Mononuclear cell (primary cell): ENCODE measurements around the gene PSMD2. TPM values are rescaled to one million over a fixed set of nuclear protein-coding genes. Genes with fewer than 3 reads are reported as not detected.

Experiments
- H3K27me3 ChIP-seq: 2 replicates; pipeline ENCODE4 v1.6.0; 2011; ENCODE audit warnings: low read length, control low read depth; ENCODE audit not compliant: insufficient read depth
- H3K4me1 ChIP-seq: 2 replicates; pipeline ENCODE4 v1.5.1; 2011; ENCODE audit warnings: mild to moderate bottlenecking, low read length, control low read depth; ENCODE audit not compliant: insufficient read depth
- H3K4me3 ChIP-seq: 2 replicates; pipeline ENCODE4 v1.5.1; 2011; ENCODE audit warnings: mild to moderate bottlenecking, low read length, moderate library complexity
- H3K9me3 ChIP-seq: 2 replicates; pipeline ENCODE4 v1.5.1; 2011; ENCODE audit warnings: low read depth, mild to moderate bottlenecking, control low read depth, low read length
- total RNA-seq: library from RNA; depleted of rRNA; stranded (reverse); fragments of >200 nt; gene quantifications from one replicate; pipeline ENCODE4 v1.2.3, GENCODE V29; 2012

PSMD2 gene
- total RNA-seq, 1 donor = 119 TPM

DNA sequence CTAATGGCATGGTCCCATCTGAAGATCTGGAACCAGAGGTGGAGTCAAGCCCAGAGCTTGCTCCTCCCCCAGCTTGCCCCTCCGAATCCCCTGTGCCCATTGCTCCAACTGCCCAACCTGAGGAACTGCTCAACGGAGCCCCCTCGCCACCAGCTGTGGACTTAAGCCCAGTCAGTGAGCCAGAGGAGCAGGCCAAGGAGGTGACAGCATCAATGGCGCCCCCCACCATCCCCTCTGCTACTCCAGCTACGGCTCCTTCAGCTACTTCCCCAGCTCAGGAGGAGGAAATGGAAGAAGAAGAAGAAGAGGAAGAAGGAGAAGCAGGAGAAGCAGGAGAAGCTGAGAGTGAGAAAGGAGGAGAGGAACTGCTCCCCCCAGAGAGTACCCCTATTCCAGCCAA lies 22.6 kb downstream of the PSMD2 start:
- peaks cover 60% of the 10 kb centered on the region for H3K4me1 ChIP-seq
- H3K4me3 ChIP-seq = no peak overlapping the region
- no peaks in the 10 kb centered on the region for H3K27me3 ChIP-seq
- no peaks in the 10 kb centered on the region for H3K9me3 ChIP-seq

- no peaks in the 10 kb centered on the region for H3K9me3 ChIP-seq
- H3K4me1 ChIP-seq = peaks cover 50% of the 10 kb centered on the region
Measured at GRCh38 chr3:184322731-184323487, 23.9 kb downstream of the PSMD2 start.

DNA sequence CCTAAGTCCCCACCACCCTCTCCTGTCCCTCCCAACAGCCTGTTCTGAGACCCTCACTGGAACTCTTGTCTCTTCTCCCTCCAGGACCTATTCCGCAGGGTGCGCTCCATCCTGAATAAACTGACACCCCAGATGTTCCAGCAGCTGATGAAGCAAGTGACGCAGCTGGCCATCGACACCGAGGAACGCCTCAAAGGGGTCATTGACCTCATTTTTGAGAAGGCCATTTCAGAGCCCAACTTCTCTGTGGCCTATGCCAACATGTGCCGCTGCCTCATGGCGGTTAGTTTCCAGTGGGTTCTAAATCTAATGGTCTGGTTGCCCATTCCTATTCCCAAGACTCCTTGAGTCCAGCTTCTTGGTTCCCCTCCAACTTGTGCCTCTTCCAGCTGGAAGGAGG lies 24.7 kb downstream of the PSMD2 start:
- H3K9me3 ChIP-seq = no peaks in the 10 kb centered on the region
- no peak overlapping the region for H3K4me3 ChIP-seq
- peaks cover 46% of the 10 kb centered on the region for H3K4me1 ChIP-seq
- H3K27me3 ChIP-seq = no peaks in the 10 kb centered on the region

More at GRCh38 chr3:184322731-184323487, 23.9 kb downstream of the PSMD2 start:
- Histone ChIP-seq H3K27me3 (no peaks in the 10 kb centered on the region), H3K4me3 (no peak overlapping the region)

DNA sequence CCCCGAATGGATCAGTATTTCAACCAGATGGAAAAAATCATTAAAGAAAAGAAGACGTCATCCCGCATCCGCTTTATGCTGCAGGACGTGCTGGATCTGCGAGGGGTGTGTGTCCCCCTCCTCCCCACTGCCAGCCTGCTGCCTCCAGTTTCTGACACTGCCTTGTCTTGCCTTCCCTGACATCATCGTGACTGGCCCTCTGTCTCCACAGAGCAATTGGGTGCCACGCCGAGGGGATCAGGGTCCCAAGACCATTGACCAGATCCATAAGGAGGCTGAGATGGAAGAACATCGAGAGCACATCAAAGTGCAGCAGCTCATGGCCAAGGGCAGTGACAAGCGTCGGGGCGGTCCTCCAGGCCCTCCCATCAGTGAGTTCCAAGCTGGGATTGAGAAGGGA lies 26.2 kb downstream of the PSMD2 start:
- Histone ChIP-seq H3K4me3 (no peak overlapping the region), H3K27me3 (no peaks in the 10 kb centered on the region), H3K4me1 (peaks cover 30% of the 10 kb centered on the region)

GRCh38 chr3:184325715-184326369 lies 26.8 kb downstream of the PSMD2 start:
- Histone ChIP-seq H3K4me1 (peaks cover 25% of the 10 kb centered on the region), H3K9me3 (no peaks in the 10 kb centered on the region), H3K4me3 (no peak overlapping the region), H3K27me3 (no peaks in the 10 kb centered on the region)

More for the DNA sequence above, 26.2 kb downstream of the PSMD2 start:
- no peaks in the 10 kb centered on the region for H3K9me3 ChIP-seq

DNA sequence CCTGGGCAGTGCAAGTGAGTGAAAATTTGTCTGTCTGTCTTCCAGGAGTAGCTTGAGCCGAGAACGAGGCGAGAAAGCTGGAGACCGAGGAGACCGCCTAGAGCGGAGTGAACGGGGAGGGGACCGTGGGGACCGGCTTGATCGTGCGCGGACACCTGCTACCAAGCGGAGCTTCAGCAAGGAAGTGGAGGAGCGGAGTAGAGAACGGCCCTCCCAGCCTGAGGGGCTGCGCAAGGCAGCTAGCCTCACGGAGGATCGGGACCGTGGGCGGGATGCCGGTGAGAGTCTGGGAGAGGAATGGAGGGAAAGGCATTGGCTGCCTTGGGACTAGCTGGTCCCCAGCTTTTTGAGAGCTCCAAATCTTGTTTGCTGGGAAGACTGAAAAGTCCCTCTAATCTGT lies 28.1 kb downstream of the PSMD2 start:
- Histone ChIP-seq H3K4me3 (no peak overlapping the region), H3K9me3 (no peaks in the 10 kb centered on the region), H3K4me1 (peaks cover 11% of the 10 kb centered on the region), H3K27me3 (no peaks in the 10 kb centered on the region)

DNA sequence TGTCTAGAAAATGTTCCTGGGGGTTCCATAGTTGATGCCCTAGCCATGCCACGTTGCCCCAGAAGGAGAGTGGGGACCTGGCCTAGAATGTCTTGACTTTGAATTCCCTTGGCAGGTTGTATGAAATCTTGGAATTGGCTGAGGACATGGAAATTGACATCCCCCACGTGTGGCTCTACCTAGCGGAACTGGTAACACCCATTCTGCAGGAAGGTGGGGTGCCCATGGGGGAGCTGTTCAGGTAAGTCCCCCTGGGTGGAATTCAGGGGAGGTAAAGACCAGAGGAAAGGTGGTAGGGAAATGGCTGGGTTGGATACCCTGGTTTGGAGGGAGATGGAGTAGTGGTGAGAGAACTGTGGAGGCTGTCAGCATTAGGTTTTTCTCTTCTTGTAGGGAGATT lies 29.5 kb downstream of the PSMD2 start:
- Histone ChIP-seq H3K9me3 (no peaks in the 10 kb centered on the region), H3K27me3 (no peaks in the 10 kb centered on the region), H3K4me1 (no peaks in the 10 kb centered on the region), H3K4me3 (no peak overlapping the region)

DNA sequence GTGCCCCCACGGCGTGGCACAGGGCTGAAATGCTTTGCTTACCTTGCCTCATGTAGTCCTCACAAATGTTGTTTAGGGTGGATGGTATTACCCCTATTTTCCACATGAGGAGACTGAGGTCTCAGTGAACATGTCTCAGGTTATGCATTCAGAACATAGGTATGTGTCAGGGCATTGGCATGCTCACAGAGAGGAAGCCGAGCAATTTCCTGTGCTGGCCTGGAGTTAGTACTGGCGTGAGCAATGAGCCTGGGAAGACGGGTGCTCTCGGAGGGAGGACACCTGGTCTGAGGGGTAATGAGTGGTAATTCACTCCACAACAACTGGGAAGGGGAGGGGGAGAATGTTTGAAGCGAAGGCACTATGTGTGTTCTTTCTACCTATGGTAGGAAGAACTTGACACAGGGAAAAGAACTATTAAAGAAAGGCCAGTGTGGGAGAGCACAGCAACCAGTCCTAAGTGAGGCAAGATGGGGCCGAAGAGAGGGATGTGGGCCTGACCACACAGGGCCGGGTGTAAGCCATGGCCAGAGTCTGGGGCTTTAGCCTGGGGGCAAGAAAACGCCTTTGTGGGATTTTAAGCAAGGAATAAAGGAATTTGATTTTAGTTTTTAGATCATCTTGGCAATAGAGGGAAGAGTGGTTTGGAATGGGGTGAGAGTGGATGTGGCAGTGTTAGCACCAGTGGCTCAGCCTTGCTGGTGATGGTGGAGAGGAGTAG lies 33.5 kb downstream of the PSMD2 start:
- Histone ChIP-seq H3K4me3 (no peak overlapping the region), H3K27me3 (no peaks in the 10 kb centered on the region), H3K9me3 (no peaks in the 10 kb centered on the region), H3K4me1 (peaks cover 19% of the 10 kb centered on the region)

GRCh38 chr3:184333190-184333589 lies 34.1 kb downstream of the PSMD2 start:
- Histone ChIP-seq H3K9me3 (no peaks in the 10 kb centered on the region), H3K27me3 (no peaks in the 10 kb centered on the region), H3K4me3 (no peak overlapping the region), H3K4me1 (peaks cover 19% of the 10 kb centered on the region)

- H3K9me3 ChIP-seq = no peaks in the 10 kb centered on the region
- H3K4me3 ChIP-seq = no peak overlapping the region
- no peaks in the 10 kb centered on the region for H3K27me3 ChIP-seq
- H3K4me1 ChIP-seq = peaks cover 19% of the 10 kb centered on the region
Measured at GRCh38 chr3:184333700-184334099, 34.7 kb downstream of the PSMD2 start.

DNA sequence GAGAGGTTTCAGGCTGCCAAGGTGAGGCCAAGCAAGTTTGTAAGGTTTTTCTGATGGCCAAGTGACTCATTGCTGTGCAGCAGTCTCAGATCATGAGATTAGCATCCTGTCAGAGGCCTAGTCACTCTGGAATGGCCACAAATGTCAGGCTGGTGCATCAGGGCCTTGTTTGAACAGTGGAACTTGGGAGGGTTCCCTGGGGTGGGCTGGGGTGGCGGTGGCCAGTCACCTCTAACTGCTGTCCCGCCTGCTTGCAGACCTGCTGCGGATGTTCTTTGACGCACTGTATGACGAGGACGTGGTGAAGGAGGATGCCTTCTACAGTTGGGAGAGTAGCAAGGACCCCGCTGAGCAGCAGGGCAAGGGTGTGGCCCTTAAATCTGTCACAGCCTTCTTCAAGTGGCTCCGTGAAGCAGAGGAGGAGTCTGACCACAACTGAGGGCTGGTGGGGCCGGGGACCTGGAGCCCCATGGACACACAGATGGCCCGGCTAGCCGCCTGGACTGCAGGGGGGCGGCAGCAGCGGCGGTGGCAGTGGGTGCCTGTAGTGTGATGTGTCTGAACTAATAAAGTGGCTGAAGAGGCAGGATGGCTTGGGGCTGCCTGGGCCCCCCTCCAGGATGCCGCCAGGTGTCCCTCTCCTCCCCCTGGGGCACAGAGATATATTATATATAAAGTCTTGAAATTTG lies 35.6 kb downstream of the PSMD2 start:
- no peaks in the 10 kb centered on the region for H3K27me3 ChIP-seq
- no peak overlapping the region for H3K4me3 ChIP-seq
- peaks cover 19% of the 10 kb centered on the region for H3K4me1 ChIP-seq
- no peaks in the 10 kb centered on the region for H3K9me3 ChIP-seq

GRCh38 chr3:184335291-184335660 lies 36.2 kb downstream of the PSMD2 start:
- H3K4me3 ChIP-seq = peak overlapping the region; percentile 54
- H3K4me1 ChIP-seq = peaks cover 19% of the 10 kb centered on the region
- H3K27me3 ChIP-seq = no peaks in the 10 kb centered on the region
- H3K9me3 ChIP-seq = no peaks in the 10 kb centered on the region

GRCh38 chr3:184335661-184336546 lies 36.9 kb downstream of the PSMD2 start:
- Histone ChIP-seq H3K27me3 (no peaks in the 10 kb centered on the region), H3K4me3 (peak overlapping the region; percentile 54), H3K4me1 (peaks cover 19% of the 10 kb centered on the region), H3K9me3 (no peaks in the 10 kb centered on the region)
